Omental fat pad (tissue), 4 donors: ENCODE data around the gene ACVRL1. TPM values are rescaled to one million over a fixed set of nuclear protein-coding genes. Genes with fewer than 3 reads are reported as not detected.
"Not testable (repeated sequence)": the region's sequence is repeated elsewhere in the genome, so short reads cannot be mapped to it uniquely, and the experiment has no call there.

ENCODE experiments used
- ATAC-seq: fragments of 150-250 bp; one replicate; pipeline ENCODE4 v1.9.1; 2016; ENCODE audit warnings: mild to moderate bottlenecking, moderate library complexity; ENCODE audit not compliant: low FRiP score
- DNase-seq: peaks from one replicate; pipeline ENCODE4 v3.0.0-alpha.2; 2019; ENCODE audit warnings: low spot score
- CTCF ChIP-seq, 3 donors: fragments of 450-650 bp; IDR thresholded peaks; one replicate each; pipeline ENCODE4 v1.5.1; 2016 to 2017; ENCODE audit warnings: antibody characterized with exemption in 3 of 3, mild to moderate bottlenecking in 3 of 3, moderate library complexity in 2 of 3
- total RNA-seq, 4 donors: library from RNA; depleted of rRNA; stranded (reverse); fragments of >200 nt; gene quantifications; one replicate each; pipeline ENCODE4 v1.1.0, GENCODE V29; 2016

The ACVRL1 gene
- total RNA-seq, 4 donors from 2014 or later = 69.3 to 593 (median 113) TPM

- ATAC-seq (no peak), DNase-seq (no peak)
- no peak for TF ChIP-seq CTCF (IDR thresholded peaks at IDR 0.05)
Observed at GRCh38 chr12:51874486-51874885, 32.8 kb upstream of the ACVRL1 start.

- DNase-seq (no peak), ATAC-seq (no peak)
- TF ChIP-seq CTCF (IDR thresholded peaks at IDR 0.05) = no peak
Observed at GRCh38 chr12:51879102-51879501, 28.2 kb upstream of the ACVRL1 start.

- DNase-seq = no peak
- no peak for ATAC-seq
- TF ChIP-seq CTCF (IDR thresholded peaks at IDR 0.05) = no peak
Observed at GRCh38 chr12:51883295-51883694, 24.0 kb upstream of the ACVRL1 start.

- TF ChIP-seq CTCF (IDR thresholded peaks at IDR 0.05) = no peak
- ATAC-seq (no peak), DNase-seq (no peak)
Observed at GRCh38 chr12:51883998-51884675, 23.2 kb upstream of the ACVRL1 start.

- DNase-seq = no peak
- ATAC-seq = no peak
- no peak for TF ChIP-seq CTCF (IDR thresholded peaks at IDR 0.05)
Observed at GRCh38 chr12:51884676-51885229, 22.6 kb upstream of the ACVRL1 start.

- ATAC-seq = not testable (repeated sequence)
- peak; percentile 12 for DNase-seq
Observed at GRCh38 chr12:51885294-51886020, 21.8 kb upstream of the ACVRL1 start.

GRCh38 chr12:51886021-51886710, 21.1 kb upstream of the ACVRL1 start:
- TF ChIP-seq CTCF (IDR thresholded peaks at IDR 0.05) = no peak
- peak; percentile 75 for ATAC-seq
- DNase-seq = peak; percentile 29
